Choroid plexus epithelial cell (primary cell): ENCODE measurements around the gene CCDC138.

Source experiments
- DNase-seq: peaks from one replicate; pipeline ENCODE4 v3.0.0-alpha.2; 2010; ENCODE audit warnings: low read depth
- H3K4me3 ChIP-seq: 2 replicates; pipeline ENCODE4 v1.5.1; 2011; ENCODE audit warnings: low read depth, mild to moderate bottlenecking, control low read depth, low read length, moderate library complexity
- TF ChIP-seq, protein P1 (sequence below): conservative IDR thresholded peaks from 2 replicates; pipeline ENCODE4 v1.5.1; 2011; ENCODE audit warnings: low read depth, mild to moderate bottlenecking, control low read depth, inconsistent platforms, low read length, moderate library complexity

The CCDC138 gene

DNA sequence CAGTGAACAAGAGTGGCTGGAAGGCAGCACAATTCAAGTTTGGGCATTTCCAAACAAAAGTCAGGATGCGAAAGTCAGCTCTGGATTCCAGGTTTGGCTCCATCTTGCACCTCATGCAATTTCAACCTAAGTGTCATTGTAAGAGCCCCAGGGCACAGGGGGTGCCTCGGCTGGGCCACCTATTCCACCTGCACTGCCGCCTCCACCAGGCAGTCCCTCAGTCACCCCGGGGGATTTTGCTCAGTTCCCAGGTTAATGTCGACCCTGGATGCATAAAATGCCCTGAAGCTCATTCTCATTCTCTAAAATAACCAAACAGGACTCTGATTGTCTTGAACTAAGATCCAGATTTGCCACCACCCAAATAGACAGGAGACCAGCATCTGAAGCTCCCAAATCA is 124.8 kb downstream of the CCDC138 start:
- TF ChIP-seq, protein P1, sequence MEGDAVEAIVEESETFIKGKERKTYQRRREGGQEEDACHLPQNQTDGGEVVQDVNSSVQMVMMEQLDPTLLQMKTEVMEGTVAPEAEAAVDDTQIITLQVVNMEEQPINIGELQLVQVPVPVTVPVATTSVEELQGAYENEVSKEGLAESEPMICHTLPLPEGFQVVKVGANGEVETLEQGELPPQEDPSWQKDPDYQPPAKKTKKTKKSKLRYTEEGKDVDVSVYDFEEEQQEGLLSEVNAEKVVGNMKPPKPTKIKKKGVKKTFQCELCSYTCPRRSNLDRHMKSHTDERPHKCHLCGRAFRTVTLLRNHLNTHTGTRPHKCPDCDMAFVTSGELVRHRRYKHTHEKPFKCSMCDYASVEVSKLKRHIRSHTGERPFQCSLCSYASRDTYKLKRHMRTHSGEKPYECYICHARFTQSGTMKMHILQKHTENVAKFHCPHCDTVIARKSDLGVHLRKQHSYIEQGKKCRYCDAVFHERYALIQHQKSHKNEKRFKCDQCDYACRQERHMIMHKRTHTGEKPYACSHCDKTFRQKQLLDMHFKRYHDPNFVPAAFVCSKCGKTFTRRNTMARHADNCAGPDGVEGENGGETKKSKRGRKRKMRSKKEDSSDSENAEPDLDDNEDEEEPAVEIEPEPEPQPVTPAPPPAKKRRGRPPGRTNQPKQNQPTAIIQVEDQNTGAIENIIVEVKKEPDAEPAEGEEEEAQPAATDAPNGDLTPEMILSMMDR = no peak
- no peak for DNase-seq
- no peak overlapping the region for H3K4me3 ChIP-seq

DNA sequence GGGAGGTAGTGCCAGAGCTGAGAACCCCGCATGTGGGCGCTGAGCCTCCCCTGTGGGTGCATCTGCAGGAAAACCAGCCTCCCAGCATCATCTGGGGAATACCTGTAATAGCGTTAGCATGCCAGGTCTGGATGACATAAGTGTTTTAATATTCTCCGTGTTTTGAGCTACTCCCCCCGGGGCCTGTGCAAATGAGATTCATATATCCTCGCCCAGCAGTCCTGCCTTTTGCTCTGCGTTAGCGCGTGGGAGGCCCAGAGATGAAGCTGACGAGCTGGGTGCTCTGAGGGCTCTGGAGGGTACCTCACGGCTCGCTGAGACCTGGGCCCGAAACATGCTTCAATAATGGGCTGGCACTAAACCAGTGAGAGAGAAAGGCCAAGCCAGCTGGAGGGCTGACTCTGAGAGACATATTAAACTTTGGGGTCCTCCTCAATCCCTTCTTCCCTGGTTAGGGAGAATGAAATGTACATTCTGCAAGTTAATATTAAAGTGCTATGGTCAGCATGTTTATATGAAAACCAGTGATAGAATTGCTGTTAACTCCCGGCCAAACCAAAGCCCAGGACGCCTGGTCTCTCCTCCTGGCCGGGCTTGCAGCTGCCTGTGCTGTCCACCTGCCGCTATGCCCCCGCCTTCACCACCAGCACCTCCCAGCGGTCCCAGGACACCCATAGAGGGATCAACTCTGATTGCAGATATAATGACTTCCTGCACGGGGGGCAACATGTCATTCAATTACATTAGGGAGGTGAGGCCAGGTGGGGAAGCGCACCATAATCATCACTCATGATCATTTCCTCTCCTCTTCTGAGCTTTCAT is 125.4 kb downstream of the CCDC138 start:
- DNase-seq = no peak
- TF ChIP-seq, protein P1 = no peak
- no peak overlapping the region for H3K4me3 ChIP-seq

DNA sequence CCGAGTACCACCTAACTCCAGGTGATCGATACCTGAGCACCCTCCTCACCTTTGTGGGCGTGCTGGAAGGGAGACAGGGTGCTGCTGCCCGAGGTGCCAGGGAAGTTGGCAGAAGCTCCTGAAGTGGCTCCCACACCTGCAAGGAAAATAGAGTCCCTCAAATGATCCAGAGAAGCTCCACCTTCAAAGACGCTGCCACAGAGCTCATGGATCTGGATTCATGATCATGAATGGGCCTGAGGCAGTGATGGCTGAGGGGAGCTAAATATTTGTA is 126.0 kb downstream of the CCDC138 start:
- DNase-seq = no peak
- no peak overlapping the region for H3K4me3 ChIP-seq
- TF ChIP-seq, protein P1 = no peak

DNA sequence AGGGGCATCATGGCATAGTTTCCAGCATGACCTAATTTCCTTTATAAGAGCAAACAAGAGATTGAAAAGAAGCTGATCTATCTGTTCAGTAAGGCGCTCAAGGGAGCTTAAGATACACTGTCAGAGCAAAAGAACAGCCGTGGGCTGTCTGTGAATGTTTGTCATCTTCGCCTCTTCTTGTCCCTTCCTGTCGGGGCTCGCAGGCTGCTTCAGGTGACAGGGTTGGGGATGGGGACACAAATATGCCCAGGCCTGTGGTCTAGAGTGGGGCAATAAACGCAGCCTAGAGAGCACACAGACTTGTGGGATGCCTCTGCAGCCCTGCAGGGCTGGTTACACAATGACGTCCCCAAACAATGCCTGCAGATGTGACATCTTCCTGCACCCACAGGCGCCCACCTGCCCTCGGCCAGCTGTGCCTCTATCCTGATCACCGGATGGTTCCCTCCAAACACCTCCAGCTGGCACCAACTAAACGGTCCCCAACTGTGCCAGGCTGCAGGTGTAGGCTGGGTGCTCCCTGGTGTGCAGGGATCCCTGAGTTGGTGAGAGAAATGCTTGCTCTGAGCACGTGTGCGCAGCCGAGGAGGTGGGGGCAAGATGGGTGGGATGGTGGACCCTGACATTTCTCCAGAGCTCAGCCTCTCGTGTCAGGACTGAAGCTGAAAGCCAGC is 129.7 kb downstream of the CCDC138 start:
- H3K4me3 ChIP-seq = no peak overlapping the region
- no peak for DNase-seq
- TF ChIP-seq, protein P1 = no peak

DNA sequence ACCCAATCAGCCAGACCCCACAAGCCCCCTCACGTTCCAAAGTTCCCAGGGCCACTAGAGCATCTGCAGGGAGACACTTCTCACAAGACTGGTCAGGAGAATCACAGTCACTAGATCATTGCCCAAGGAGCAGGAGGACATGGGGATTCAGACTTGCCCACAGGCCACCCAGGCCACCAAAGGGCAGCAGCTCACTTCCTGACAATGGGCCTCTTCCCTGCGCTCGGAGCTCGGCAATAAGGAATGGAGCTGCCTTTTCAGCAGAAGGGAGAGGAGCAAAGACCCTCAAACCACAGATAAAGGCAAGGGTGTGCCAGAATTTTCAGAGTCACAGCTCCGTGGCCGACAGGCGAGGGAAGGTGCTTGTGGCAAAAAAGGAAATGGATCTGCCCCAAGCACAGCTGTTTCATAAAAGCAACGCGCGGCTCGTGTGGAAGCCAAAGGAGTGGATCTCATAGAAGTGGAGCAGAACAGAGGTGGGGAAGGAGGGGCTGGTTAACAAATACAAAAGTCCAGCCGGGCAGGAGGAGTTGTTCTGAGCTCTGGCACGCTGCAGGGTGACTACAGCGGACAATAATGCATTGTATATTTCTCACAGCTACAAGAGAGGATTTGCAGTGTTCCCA is 130.3 kb downstream of the CCDC138 start:
- DNase-seq = no peak
- TF ChIP-seq, protein P1 = no peak
- H3K4me3 ChIP-seq = no peak overlapping the region

DNA sequence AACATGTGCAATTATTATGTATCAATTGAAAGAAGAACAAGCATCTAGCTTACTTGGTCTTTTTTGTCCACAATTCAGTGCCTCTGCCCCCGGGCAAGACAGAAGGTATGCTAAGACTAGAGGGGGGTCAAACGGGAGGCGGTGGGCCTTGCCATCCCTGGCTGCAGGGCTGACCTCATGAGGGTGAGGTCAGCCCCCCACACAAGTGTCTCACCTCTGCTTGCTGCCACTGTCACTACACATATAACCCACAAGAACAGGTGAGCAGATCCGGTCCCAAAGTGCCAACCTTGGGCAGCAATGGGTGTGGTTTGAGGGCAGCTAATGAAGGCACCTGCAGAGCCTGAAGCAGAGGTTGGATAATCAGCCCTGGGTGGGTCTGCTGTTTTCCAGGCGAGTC is 131.0 kb downstream of the CCDC138 start:
- no peak overlapping the region for H3K4me3 ChIP-seq
- TF ChIP-seq, protein P1 = no peak
- no peak for DNase-seq
